ENCODE results near the gene NTN4.
"Not testable (repeated sequence)": the region's sequence is repeated elsewhere in the genome, so short reads cannot be mapped to it uniquely, and the experiment has no call there.

Gene NTN4

DNA sequence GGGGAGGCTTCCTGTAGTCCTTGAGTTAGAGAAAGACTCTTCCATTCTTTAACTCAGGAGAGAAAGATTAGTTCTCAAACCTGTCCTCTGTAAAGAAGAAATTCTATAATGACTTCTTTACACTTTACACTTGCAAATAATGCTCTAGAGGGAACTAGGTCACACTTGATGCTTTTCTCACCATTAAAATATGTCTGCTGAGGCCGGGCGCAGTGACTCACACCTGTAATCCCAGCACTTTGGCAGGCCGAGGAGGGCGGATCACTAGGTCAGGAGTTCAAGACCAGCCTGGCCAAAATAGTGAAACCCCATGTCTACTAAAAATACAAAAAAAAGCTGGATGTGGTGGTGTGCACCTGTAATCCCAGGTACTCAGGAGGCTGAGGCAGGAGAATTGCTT lies 6.3 kb downstream of the NTN4 start:
- no peak overlapping the region for H3K4me3 ChIP-seq (ENCODE audit: low read length)
- no peak for TF ChIP-seq ZNF274 (IDR thresholded peaks at IDR 0.05; ENCODE audit: low read depth, low read length)

DNA sequence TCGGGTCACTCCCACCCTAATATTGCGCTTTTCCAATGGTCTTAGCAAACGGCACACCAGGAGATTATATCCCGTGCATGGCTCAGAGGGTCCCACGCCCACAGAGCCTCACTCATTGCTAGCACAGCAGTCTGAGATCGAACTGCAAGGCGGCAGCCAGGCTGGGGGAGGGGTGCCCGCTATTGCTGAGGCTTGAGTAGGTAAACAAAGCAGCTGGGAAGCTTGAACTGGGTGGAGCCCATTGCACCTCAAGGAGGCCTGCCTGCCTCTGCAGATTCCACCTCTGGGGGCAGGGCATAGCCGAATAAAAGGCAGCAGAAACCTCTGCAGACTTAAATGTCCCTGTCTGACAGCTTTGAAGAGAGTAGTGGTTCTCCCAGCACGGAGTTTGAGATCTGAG lies 15.1 kb downstream of the NTN4 start:
- H3K4me3 ChIP-seq (ENCODE audit: low read length) = not testable (repeated sequence)

DNA sequence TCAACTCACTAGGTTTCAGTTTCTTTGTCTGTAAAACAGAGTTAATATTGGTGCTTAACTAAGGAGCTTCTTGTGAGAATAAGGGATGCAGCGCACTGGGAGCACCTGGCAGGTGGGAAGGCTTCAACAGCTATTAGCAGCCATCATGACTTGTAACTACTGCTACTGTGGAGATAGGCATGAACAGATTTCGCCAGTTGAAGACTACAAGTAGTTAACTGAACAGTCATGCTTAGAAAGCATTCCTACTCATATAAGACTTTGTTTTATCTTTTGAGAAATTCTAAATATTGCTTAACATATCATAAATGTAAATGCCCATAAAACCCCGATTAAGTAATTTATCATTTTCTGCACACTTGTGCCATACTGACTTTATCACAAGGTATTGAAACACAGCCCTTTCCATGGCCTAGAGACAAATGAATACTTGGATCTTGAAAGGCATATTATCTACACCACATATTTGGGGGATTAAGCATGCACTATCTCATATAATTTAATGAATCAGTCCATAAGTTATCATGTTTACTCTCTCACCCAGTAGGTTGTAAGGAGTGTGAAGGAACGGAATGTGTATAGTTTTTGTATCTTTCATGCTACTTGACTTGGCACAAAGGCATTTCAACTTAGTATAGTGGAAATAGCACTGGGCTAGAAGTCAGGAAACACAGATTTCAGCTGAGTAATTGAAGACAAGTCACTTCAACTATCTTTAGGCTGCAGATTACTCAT lies 16.1 kb downstream of the NTN4 start:
- H3K4me3 ChIP-seq (ENCODE audit: low read length) = no peak overlapping the region
- no peak for TF ChIP-seq ZNF274 (IDR thresholded peaks at IDR 0.05; ENCODE audit: low read depth, low read length)

DNA sequence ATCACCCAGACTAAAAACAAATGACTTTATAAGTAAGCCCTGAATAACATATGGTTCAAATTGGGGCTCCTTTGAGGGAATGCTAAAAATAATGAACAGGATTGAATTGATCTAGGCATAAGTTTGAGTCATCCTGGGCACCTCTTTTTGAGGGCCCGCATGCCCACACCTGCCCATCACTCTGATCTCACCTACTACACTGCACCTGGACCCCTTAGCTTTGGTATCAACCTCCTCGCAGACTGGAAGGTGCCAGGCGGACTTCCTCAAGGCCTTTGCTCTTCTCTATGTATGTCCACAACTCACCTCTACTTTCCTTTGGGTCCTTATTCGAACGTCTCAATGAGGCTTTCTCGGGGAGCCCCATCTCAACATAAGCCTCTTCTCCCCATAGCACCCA lies 17.2 kb downstream of the NTN4 start:
- TF ChIP-seq ZNF274 (IDR thresholded peaks at IDR 0.05; ENCODE audit: low read depth, low read length) = no peak
- H3K4me3 ChIP-seq (ENCODE audit: low read length) = no peak overlapping the region

DNA sequence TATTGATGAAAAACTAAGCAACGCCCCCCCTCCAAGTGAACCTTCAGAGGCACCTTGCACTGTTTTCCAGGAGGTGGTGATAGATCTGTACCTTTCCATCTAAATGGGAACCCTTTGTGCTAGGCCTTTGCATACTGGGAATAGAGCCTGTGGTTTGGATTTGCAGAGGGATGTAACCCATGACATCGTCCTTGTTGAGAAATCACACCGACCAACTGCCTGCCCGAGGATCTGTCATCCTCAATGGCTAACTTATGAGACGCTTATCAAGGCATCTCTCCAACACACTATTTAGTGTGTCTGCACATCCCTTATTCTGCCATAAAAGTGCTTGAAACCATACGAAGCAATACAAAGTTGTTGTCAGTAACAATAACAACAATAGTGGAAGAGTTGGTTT lies 22.9 kb downstream of the NTN4 start:
- TF ChIP-seq ZNF274 (IDR thresholded peaks at IDR 0.05; ENCODE audit: low read depth, low read length) = no peak
- H3K4me3 ChIP-seq (ENCODE audit: low read length) = no peak overlapping the region

DNA sequence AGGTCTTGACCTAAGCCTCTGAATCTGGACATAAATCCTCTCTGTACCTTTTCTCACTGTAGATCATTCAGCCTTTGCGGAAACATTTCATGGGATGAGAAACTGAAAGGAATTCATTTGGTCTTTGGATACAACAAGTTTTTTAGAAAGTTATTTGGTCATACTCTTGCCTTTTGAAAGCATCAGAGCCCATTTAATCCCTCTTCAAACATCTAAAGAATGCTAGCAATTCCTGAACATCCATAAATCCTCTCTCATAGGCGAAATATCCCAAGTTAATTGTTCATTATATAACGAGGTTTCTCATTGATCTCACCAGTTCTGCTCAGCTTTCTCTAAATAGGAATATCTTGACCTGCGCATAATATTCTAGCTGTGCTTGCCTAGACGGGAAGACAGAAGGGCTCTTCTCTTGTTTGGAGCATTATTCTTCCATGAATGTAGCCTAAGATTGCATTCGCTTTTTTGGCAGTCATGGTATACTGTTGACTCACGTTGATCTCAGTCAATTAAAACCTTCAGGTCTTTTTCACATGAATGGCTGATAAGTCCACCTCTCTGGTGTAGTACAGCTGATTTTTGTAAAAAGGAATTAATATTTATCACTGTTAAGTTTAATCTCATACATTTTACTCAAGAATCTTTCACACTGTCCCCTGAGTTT lies 24.1 kb downstream of the NTN4 start:
- no peak overlapping the region for H3K4me3 ChIP-seq (ENCODE audit: low read length)
- no peak for TF ChIP-seq ZNF274 (IDR thresholded peaks at IDR 0.05; ENCODE audit: low read depth, low read length)

DNA sequence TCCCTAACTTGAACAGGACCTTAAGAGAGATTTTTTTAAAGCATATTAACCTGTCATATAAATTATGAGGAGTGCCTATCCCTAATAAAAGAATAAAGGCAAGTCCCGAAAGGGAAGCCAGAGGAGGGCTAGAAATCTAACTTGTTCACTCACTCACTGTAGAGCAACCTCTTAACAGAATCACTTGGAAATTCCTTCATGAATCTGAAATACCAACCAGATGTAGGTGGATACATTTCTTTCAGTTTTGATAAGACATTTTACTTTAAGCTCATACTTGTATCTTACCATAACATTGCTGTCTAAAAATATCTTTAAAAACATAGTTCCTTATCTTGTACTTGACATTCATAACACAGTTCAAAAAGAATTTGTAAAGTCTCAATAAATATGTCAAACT lies 25.7 kb downstream of the NTN4 start:
- H3K4me3 ChIP-seq (ENCODE audit: low read length) = no peak overlapping the region
- no peak for TF ChIP-seq ZNF274 (IDR thresholded peaks at IDR 0.05; ENCODE audit: low read depth, low read length)

DNA sequence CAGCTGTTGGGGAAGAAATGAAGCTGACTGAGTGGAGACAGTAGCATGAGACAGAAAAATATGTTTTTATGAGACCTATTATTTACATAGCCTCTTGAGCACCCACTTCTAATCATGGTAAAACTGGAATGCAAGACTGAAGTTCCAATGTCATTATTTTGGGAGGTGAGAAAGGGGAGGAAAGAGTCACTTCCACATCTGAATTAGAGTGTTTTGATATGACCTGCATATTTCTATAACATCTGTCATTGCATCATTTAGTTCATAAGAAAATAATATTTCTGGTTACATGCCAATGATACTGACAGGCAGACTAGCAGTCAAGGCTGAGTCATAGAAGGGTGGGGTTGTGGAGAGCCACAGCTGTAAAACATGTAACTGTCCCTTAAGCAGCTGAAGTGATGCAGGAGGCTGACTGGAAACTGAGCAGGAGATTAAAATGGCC lies 26.7 kb downstream of the NTN4 start:
- no peak for TF ChIP-seq ZNF274 (IDR thresholded peaks at IDR 0.05; ENCODE audit: low read depth, low read length)
- H3K4me3 ChIP-seq (ENCODE audit: low read length) = no peak overlapping the region

DNA sequence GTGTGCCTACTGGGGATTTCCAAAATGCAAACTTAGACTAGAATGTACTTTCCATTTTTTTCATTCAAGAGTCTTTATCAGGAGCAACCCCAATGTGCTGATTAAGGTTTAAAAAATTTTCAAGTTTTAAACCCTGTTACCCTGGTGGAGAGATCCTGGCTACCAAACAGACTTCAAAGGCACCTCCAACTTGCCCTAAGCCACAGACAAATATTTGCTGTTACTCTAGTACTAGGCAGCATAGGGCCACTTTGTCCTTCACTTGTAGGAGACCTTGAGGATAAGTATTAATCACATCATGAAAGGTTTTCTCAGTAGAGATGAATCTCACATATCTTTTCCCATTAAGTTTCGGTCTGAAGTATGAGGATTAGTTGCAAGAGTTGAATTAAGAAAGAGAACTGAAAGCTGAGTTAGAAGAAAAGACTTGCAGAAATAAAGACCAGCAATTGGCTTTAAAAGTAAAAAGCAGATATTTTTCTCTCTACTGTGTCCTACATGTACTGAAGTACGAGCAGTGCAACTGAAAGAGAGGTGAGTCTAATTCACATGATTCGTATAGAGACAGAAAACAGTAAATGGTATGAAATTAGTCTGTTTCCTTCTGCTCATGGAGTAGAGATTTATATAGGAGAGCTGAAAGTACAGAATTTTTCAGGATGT lies 28.3 kb downstream of the NTN4 start:
- TF ChIP-seq ZNF274 (IDR thresholded peaks at IDR 0.05; ENCODE audit: low read depth, low read length) = no peak
- H3K4me3 ChIP-seq (ENCODE audit: low read length) = no peak overlapping the region

DNA sequence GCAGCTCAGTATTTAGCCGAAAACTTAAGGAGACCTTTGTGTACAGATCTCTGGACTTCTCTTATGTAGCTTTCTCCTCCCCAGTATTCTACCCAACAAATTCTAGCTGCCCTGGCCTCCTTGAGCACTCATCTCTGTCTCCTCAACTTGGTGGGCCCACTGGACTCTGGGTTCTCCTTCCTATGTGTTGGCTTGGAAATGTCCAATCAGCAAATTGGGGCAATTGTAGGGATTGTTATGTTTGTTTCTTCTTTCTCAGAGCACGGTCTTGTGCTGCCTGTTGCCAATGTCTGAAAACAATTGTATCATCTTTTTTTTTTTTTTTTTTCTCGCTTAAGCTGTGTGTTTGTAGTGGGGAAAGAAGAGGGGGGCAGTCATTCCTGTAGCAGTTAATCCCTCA lies 30.2 kb downstream of the NTN4 start:
- TF ChIP-seq ZNF274 (IDR thresholded peaks at IDR 0.05; ENCODE audit: low read depth, low read length) = no peak
- H3K4me3 ChIP-seq (ENCODE audit: low read length) = no peak overlapping the region

DNA sequence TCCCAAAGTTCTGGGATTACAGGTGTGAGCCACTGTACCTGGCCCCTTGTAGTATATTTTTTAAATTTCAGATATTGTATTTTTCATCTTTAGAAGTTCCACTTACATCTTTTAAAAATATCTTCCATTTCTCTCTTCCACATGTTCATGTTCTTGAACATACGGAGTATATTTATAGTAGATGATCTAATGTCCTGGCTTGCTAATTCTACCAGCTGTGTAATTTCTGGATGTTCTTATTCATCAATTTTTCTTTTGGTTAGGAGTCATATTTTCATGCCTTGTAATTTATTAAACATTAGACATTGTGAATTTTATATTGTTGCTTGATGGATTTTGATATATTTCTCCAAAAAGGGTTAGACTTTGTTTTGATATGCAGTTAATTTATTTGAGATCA lies 30.8 kb downstream of the NTN4 start:
- no peak for TF ChIP-seq ZNF274 (IDR thresholded peaks at IDR 0.05; ENCODE audit: low read depth, low read length)
- H3K4me3 ChIP-seq (ENCODE audit: low read length) = no peak overlapping the region

DNA sequence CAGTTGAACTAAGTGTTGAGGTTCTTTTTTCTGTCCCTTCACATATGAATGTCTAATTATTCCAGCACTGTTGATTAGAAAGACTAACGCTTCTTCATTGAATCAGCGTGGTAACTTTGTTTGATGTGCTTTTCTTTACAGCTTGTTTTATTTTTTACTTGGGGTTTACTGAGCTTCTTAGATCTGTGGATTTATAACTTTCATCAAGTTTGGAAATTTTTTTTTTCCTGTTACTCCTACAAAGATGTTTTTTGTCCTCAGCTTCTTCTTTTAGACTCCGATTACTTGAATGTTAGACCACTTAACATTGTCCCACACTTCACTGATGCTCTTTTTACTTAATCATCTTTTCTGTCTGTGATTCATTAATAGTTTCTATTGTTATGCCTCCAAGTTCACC lies 31.5 kb downstream of the NTN4 start:
- no peak overlapping the region for H3K4me3 ChIP-seq (ENCODE audit: low read length)
- TF ChIP-seq ZNF274 (IDR thresholded peaks at IDR 0.05; ENCODE audit: low read depth, low read length) = no peak

DNA sequence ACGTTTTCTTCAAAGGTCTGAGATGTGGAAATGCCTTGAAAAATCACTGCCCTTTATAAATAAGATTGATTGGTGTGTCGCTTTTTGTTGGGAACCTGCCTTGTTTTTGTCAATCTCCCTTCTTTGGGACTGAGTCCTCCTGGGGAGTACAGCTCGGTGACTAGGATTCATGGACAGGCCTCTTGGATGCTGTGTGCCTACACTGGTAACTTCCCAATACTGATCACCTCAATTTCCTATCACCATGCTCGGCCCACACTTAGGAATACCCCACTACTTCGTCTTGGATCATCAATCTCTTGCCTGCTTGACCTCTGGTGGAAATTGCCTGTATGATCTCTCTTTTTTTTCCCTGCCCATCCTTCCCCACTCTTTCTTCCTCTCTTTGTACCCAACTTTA lies 34.2 kb downstream of the NTN4 start:
- no peak for TF ChIP-seq ZNF274 (IDR thresholded peaks at IDR 0.05; ENCODE audit: low read depth, low read length)
- no peak overlapping the region for H3K4me3 ChIP-seq (ENCODE audit: low read length)

DNA sequence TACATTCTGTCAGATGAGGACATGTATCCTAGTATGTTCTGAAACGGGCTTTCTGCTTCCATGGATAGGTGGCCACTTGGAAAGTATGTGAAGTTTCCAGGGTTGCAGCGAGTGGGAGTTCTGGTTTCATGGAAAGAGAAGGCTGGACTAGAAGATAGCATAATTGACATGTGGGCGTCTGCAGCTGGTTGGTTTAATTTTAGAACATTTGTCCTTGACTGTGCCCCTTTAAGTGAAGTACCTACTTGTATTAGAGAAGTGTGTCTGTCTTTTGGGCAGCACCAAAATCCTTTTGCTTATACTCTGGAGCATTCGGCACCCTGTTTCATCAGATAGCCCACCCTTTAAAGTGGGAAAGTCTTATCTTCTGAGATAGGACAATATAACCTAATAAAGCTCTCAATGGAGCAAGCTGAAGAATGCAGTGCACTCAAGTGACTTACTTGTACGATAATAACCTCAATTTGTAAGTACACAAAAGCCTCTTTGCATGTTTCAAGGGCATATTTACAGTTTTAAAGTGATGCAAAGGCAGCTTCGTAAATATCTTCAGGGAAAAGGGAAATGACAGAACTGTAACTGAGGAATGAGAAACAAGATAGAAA lies 35.2 kb downstream of the NTN4 start:
- no peak for TF ChIP-seq ZNF274 (IDR thresholded peaks at IDR 0.05; ENCODE audit: low read depth, low read length)
- H3K4me3 ChIP-seq (ENCODE audit: low read length) = no peak overlapping the region

DNA sequence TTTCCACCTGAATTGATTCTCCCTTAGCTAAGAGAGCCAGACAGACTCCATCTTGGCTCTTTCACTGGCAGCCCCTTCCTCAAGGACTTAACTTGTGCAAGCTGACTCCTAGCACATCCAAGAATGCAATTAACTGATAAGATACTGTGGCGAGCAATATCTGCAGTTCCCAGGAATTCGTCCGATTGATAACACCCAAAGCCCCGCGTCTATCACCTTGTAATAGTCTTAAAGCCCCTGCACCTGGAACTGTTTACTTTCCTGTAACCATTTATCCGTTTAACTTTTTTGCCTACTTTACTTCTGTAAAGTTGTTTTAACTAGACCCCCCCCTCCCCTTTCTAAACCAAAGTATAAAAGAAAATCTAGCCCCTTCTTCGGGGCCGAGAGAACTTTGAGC lies 44.5 kb downstream of the NTN4 start:
- not testable (repeated sequence) for H3K4me3 ChIP-seq (ENCODE audit: low read length)

All from GM08714 (cell line).